WTC11 (cell line): ENCODE results near the gene NPAS3. TPM values are rescaled to one million over a fixed set of nuclear protein-coding genes. Genes with fewer than 3 reads are reported as not detected.

Experiments used
- ATAC-seq: fragments of 200-7000 bp; cut with Tn5 transposase; 2 replicates; pipeline ENCODE4 v1.10.0; 2021; ENCODE audit warnings: mild to moderate bottlenecking, moderate library complexity
- CTCF ChIA-PET: fragments of 300-600 bp; sonication (Branson Sonifier 250); formaldehyde crosslinking; loops from one replicate; lab custom pipeline; 2021; ENCODE audit warnings: antibody characterized with exemption; lab: Charles Lee
- POLR2A ChIA-PET: fragments of 350-600 bp; sonication (Branson Sonifier 250); formaldehyde crosslinking; loops from one replicate; lab custom pipeline; 2021; ENCODE audit warnings: antibody characterized with exemption; lab: Charles Lee
- DNase-seq: peaks from one replicate; pipeline ENCODE4 v3.0.0; 2021; ENCODE audit warnings: low spot score
- H3K27ac Mint-ChIP-seq: 2 replicates; pipeline ENCODE4 v1.8.0; 2021; ENCODE audit warnings: mixed read lengths
- H3K27me3 Mint-ChIP-seq: 2 replicates; pipeline ENCODE4 v1.8.0; 2021; ENCODE audit warnings: low read depth, mild to moderate bottlenecking, moderate library complexity, mixed read lengths
- H3K36me3 Mint-ChIP-seq: 2 replicates; pipeline ENCODE4 v1.8.0; 2021; ENCODE audit warnings: mixed read lengths
- H3K4me1 Mint-ChIP-seq: 2 replicates; pipeline ENCODE4 v1.8.0; 2022; ENCODE audit warnings: mixed read lengths
- H3K4me3 Mint-ChIP-seq: 2 replicates; pipeline ENCODE4 v1.8.0; 2021; ENCODE audit warnings: mild to moderate bottlenecking, moderate library complexity, mixed read lengths
- H3K9me3 Mint-ChIP-seq: 2 replicates; pipeline ENCODE4 v1.8.0; 2021; ENCODE audit warnings: mixed read lengths
- AR ChIP-seq: fragments of 250-450 bp; sonication (Bioruptor Pico); IDR thresholded peaks from 2 replicates; pipeline ENCODE4 v1.9.0; 2021; ENCODE audit warnings: mild to moderate bottlenecking
- ATF6 ChIP-seq: sonication (generic); formaldehyde crosslinking; IDR thresholded peaks from 2 replicates; pipeline ENCODE4 v1.8.1; 2023; ENCODE audit warnings: mild to moderate bottlenecking, missing genetic modification reagents
- CDX4 ChIP-seq: fragments of 250-450 bp; sonication (Bioruptor Pico); IDR thresholded peaks from 2 replicates; pipeline ENCODE4 v1.9.0; 2021; ENCODE audit warnings: moderate library complexity, mild to moderate bottlenecking, inconsistent platforms, borderline replicate concordance
- E2F4 ChIP-seq: sonication (generic); formaldehyde crosslinking; IDR thresholded peaks from 2 replicates; pipeline ENCODE4 v1.8.1; 2022; ENCODE audit warnings: low read depth, mild to moderate bottlenecking, moderate library complexity, missing genetic modification reagents, borderline replicate concordance
- E2F5 ChIP-seq: sonication (generic); formaldehyde crosslinking; IDR thresholded peaks from 2 replicates; pipeline ENCODE4 v1.8.1; 2022; ENCODE audit warnings: mild to moderate bottlenecking, moderate library complexity, missing genetic modification reagents
- GRHL2 ChIP-seq: fragments of 250-450 bp; sonication (Bioruptor Pico); IDR thresholded peaks from 2 replicates; pipeline ENCODE4 v1.8.0; 2022; ENCODE audit warnings: mild to moderate bottlenecking, moderate library complexity; ENCODE audit not compliant: insufficient replicate concordance, severe bottlenecking
- JAZF1 ChIP-seq: fragments of 250-450 bp; sonication (Bioruptor Pico); IDR thresholded peaks from 2 replicates; pipeline ENCODE4 v1.9.0; 2021; ENCODE audit warnings: moderate library complexity, mild to moderate bottlenecking, inconsistent platforms
- MLX ChIP-seq: sonication (generic); formaldehyde crosslinking; IDR thresholded peaks from 2 replicates; pipeline ENCODE4 v1.8.1; 2023; ENCODE audit warnings: mild to moderate bottlenecking, missing genetic modification reagents, moderate library complexity
- MXD4 ChIP-seq: fragments of 250-450 bp; sonication (Bioruptor Pico); IDR thresholded peaks from 2 replicates; pipeline ENCODE4 v1.8.0; 2021; ENCODE audit warnings: mild to moderate bottlenecking, moderate library complexity, borderline replicate concordance
- NFATC4 ChIP-seq: fragments of 250-450 bp; sonication (Bioruptor Pico); IDR thresholded peaks from 2 replicates; pipeline ENCODE4 v1.9.0; 2021; ENCODE audit warnings: mild to moderate bottlenecking
- OVOL2 ChIP-seq: fragments of 250-450 bp; sonication (Bioruptor Pico); IDR thresholded peaks from 2 replicates; pipeline ENCODE4 v1.9.0; 2021; ENCODE audit warnings: mild to moderate bottlenecking, borderline replicate concordance
- PREB ChIP-seq: sonication (generic); formaldehyde crosslinking; IDR thresholded peaks from 2 replicates; pipeline ENCODE4 v1.8.1; 2022; ENCODE audit warnings: mild to moderate bottlenecking, missing genetic modification reagents, moderate library complexity, borderline replicate concordance
- STAT6 ChIP-seq: sonication (generic); formaldehyde crosslinking; conservative IDR thresholded peaks from 2 replicates; pipeline ENCODE4 v1.8.1; 2023; ENCODE audit warnings: mild to moderate bottlenecking, low read depth, missing genetic modification reagents, moderate library complexity
- ZNF263 ChIP-seq: sonication (generic); formaldehyde crosslinking; IDR thresholded peaks from 2 replicates; pipeline ENCODE4 v1.8.1; 2022; ENCODE audit warnings: low read depth, mild to moderate bottlenecking, moderate library complexity, missing genetic modification reagents
- ZNF281 ChIP-seq: sonication (generic); formaldehyde crosslinking; IDR thresholded peaks from 2 replicates; pipeline ENCODE4 v1.8.0; 2023; ENCODE audit warnings: mild to moderate bottlenecking, missing genetic modification reagents
- total RNA-seq: library from RNA; stranded (reverse); gene quantifications from 3 replicates; pipeline ENCODE4 v1.2.3, GENCODE V29; 2021

NPAS3 gene
- total RNA-seq, 1 experiment from 2014 or later: 3.2 TPM

- TF ChIP-seq MLX: no peak
- no peak for TF ChIP-seq E2F4 (CRISPR knock-in tag)
Observed at GRCh38 chr14:33515899-33516298, 577.2 kb downstream of the NPAS3 start (continued).

GRCh38 chr14:33516898-33517436 lies 578.3 kb downstream of the NPAS3 start:
- DNase-seq (no peak), ATAC-seq (no peak)
- CTCF ChIA-PET: no interaction called here
- Mint-ChIP-seq H3K4me1 (peaks cover 3% of the 10 kb centered on the region), H3K4me3 (no peak overlapping the region), H3K27ac (no peak overlapping the region), H3K36me3 (no peaks in the 10 kb centered on the region), H3K27me3 (no peaks in the 10 kb centered on the region), H3K9me3 (no peaks in the 10 kb centered on the region)
- POLR2A ChIA-PET: no interaction called here
- TF ChIP-seq AR: no peak
- no peak for TF ChIP-seq JAZF1 (CRISPR knock-in tag)

- POLR2A ChIA-PET: no interaction called here
- Mint-ChIP-seq H3K9me3 (no peaks in the 10 kb centered on the region), H3K36me3 (no peaks in the 10 kb centered on the region), H3K4me1 (peaks cover 2% of the 10 kb centered on the region)
- no peak for ATAC-seq
- TF ChIP-seq NFATC4 (no peak), CDX4 (no peak), STAT6 (CRISPR knock-in tag) (no peak), GRHL2 (CRISPR knock-in tag) (no peak), PREB (CRISPR knock-in tag) (no peak), OVOL2 (CRISPR knock-in tag) (no peak), ZNF281 (CRISPR knock-in tag) (no peak), ZNF263 (CRISPR knock-in tag) (no peak), MXD4 (CRISPR knock-in tag) (no peak), ATF6 (CRISPR knock-in tag) (no peak), JAZF1 (CRISPR knock-in tag) (no peak), E2F5 (no peak)
- TF ChIP-seq, all 79 proteins: peak for 0
- no peaks in the 10 kb centered on the region for H3K27me3 Mint-ChIP-seq
- no peak for DNase-seq
- CTCF ChIA-PET: no interaction called here
- H3K27ac Mint-ChIP-seq: no peak overlapping the region
- H3K4me3 Mint-ChIP-seq: no peak overlapping the region
Observed at GRCh38 chr14:33521192-33521591, 582.5 kb downstream of the NPAS3 start.
